D721Med (cell line): ENCODE data around the gene TUBB1.
"Not testable (repeated sequence)": the region's sequence is repeated elsewhere in the genome, so short reads cannot be mapped to it uniquely, and the experiment has no call there.

Experiments
- DNase-seq: peaks from one replicate; pipeline ENCODE4 v3.0.0; 2011; ENCODE audit warnings: low spot score; ENCODE audit not compliant: insufficient read length
- FAIRE-seq: peaks from 2 replicates; lab custom pipeline; 2011; peaks lifted over from hg19 to GRCh38; lab: Jason Lieb, UNC
- CTCF ChIP-seq: IDR thresholded peaks from 2 replicates; pipeline ENCODE4 v1.5.1; 2012; ENCODE audit warnings: mild to moderate bottlenecking, control low read depth; ENCODE audit not compliant: insufficient read depth; ENCODE audit errors: missing control alignments

Gene TUBB1

DNA sequence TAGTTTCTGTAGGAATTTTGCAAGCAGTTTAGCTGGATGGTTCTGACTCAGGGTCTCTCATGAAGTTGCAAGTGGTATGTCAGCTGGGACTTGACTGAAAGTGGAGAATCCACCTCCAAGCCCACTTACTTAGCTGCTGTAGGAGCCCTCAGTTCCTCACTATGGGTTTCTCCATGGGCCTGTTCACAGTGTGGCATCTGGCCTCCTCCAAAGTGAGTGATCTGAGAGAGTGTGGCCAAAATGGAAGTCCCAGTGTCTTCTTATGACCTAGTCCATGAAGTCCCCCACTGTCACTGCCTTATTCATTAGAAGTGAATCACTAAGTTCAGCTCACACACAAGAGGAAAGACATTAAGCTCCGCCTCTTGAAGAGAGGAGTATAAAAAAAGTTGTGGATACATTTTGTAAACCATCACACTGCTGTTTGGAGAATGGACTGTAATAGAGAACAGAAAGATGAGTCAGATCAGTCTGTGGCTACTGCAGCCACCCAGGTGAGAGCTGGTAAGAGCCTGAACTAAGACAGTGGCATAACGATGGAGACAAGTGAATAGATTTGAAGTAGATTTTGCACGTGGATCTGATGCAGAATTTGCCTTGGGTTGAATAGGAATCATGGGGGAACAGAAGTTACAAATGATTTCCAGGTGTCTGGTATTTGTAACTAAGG is 43.0 kb upstream of the TUBB1 start:
- no peak for TF ChIP-seq CTCF
- FAIRE-seq: no peak
- no peak for DNase-seq

DNA sequence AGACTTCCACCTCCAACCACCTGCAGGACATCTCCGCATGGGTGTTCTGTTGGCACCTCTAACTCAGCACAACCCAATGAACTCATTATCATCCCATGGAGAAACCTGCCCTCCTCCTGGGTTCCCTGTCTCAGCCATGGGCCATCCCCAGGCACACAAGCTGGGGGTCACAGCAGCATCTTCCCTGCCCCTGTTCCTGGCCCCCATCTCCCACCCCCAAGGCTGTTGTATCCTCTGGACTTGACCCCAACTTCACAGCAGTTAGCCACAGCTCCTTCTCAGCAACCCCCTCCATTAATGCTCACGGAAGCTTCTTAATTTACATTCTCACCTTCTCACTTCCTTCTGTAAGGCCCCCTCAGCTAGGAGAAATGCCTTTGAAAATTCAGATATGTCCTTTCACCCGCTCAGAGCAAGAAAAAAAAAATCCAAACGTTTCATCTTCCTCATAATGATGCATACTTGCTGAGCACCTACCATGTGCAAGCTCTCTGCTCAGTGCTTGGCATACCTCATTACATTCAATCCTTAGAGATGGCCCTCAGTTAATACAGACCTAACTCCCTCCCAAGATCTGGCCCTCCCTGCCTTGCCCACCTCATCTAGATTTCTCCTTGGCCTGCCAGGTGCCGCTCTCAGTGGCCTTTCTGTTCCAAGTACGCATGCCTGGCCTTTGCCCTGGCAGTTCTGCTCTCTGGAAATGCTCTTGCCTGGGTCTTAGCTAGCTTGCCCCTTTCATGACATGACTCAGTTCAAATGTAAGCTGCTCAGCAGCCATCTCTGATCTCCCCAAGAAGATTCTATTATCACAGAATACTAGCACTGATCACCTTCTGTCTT is 40.7 kb upstream of the TUBB1 start:
- TF ChIP-seq CTCF: no peak
- FAIRE-seq: no peak
- no peak for DNase-seq

GRCh38 chr20:58980711-58981627 is 38.3 kb upstream of the TUBB1 start, which contains the start of gene NELFCD:
TSS of gene NELFCD (plus strand) at chr20:58981256. CDS start at chr20:58981310, 54 bp downstream.
- no peak for TF ChIP-seq CTCF
- FAIRE-seq (no peak), DNase-seq (peak; percentile 94)

DNA sequence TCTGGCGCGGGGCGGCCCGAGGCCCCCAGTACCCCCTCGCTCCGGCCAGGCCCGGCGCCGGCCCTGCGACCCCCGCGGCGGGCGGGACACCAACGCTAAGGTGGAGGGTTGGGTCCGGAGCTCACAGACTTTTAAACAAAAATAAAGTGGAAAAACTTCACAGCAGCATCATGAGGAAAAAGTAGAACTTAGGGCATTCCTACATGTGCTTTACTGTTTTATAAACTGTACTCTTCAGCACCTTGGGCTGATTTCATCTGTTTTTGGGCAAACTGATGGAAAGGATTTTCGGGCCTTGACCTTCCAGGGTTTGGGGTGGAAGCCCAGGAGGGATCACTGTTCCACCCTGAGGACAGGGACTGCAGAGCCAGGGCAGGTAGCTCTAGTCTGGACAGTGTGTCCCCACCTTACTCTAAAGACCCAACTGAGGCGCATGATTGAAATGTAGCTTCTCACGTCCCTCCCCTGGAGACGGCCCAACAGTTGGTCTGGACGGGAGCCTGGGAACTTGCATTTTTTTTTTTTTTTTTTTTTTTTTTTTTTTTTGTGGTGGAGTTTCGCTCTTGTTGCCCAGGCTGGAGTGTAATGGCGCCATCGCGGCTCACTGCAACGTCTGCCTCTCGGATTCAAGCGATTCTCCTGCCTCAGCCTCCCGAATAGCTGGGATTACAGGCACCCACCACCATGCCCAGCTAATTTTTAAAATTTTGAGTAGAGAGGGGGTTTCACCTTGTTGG is 37.4 kb upstream of the TUBB1 start:
- no peak for TF ChIP-seq CTCF
- FAIRE-seq (no peak), DNase-seq (no peak)

- FAIRE-seq (no peak), DNase-seq (no peak)
- no peak for TF ChIP-seq CTCF
Measured at GRCh38 chr20:58982406-58983114, 36.7 kb upstream of the TUBB1 start.

DNA sequence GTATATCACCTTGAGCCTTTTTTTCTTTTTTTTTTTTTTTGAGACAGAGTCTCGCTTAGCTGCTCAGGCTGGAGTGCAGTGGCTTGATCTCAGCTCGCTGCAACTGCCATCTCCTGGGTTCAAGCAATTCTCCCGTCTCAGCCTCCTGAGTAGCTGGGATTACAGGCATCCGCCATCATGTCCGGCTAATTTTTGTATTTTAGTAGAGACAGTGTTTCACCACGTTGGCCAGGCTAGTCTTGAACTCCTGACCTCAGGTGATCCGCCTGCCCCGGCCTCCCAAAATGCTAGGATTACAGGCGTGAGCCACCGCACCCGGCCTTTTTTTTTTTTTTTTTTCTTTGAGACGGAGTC is 36.1 kb upstream of the TUBB1 start:
- not testable (repeated sequence) for DNase-seq, FAIRE-seq
